Measurements from ENCODE around the gene MEX3A. TPM values are rescaled to one million over a fixed set of nuclear protein-coding genes. Genes with fewer than 3 reads are reported as not detected.

The MEX3A gene
- total RNA-seq, 1 experiment from 2014 or later, result 79.1 TPM

DNA sequence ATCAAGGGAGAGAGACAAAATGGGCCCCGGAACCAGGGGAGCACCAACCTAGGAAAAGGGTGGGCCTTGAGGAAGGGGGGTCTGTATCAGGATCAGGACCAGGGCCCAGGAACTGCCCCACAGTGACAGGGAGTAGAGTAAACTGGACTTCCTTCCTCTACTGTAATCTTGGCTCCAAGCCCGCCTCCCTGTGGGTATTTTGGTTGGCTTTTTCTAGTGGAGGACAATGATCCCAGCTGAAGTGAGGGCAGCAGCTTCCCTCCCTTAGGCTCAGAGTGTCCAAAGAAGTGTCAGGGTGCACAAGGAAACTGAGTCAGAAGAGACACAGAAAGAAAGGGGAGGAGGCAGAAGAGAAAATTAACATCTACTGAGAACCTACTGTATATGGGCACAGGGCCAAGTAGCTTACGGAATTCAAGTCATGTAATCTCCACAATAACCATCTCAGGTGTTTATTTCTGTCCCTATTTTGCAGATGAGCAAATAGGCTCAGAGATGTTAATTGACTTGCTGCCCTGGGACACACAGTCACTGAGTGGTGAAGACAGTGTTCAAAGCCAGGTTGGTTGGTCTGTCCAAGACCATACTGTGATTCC lies 33.5 kb downstream of the MEX3A start (continued):
- TF ChIP-seq, protein P1, sequence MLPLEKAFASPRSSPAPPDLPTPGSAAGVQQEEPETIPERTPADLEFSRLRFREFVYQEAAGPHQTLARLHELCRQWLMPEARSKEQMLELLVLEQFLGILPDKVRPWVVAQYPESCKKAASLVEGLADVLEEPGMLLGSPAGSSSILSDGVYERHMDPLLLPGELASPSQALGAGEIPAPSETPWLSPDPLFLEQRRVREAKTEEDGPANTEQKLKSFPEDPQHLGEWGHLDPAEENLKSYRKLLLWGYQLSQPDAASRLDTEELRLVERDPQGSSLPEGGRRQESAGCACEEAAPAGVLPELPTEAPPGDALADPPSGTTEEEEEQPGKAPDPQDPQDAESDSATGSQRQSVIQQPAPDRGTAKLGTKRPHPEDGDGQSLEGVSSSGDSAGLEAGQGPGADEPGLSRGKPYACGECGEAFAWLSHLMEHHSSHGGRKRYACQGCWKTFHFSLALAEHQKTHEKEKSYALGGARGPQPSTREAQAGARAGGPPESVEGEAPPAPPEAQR (CRISPR knock-in tag; IDR thresholded peaks at IDR 0.05), result no peak
- TF ChIP-seq, protein P2, sequence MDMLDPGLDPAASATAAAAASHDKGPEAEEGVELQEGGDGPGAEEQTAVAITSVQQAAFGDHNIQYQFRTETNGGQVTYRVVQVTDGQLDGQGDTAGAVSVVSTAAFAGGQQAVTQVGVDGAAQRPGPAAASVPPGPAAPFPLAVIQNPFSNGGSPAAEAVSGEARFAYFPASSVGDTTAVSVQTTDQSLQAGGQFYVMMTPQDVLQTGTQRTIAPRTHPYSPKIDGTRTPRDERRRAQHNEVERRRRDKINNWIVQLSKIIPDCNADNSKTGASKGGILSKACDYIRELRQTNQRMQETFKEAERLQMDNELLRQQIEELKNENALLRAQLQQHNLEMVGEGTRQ (CRISPR knock-in tag; IDR thresholded peaks at IDR 0.05), result no peak
- TF ChIP-seq, protein P3, sequence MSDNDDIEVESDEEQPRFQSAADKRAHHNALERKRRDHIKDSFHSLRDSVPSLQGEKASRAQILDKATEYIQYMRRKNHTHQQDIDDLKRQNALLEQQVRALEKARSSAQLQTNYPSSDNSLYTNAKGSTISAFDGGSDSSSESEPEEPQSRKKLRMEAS (CRISPR knock-in tag; IDR thresholded peaks at IDR 0.05), result no peak
- TF ChIP-seq NFE2L1 (CRISPR knock-in tag; IDR thresholded peaks at IDR 0.05) (no peak), FOXP1 (CRISPR knock-in tag; IDR thresholded peaks at IDR 0.05; ENCODE audit: borderline replicate concordance) (no peak), ZNF423 (CRISPR knock-in tag; IDR thresholded peaks at IDR 0.05) (no peak), CREM (CRISPR knock-in tag; IDR thresholded peaks at IDR 0.05) (no peak)
- TF ChIP-seq, protein P4, sequence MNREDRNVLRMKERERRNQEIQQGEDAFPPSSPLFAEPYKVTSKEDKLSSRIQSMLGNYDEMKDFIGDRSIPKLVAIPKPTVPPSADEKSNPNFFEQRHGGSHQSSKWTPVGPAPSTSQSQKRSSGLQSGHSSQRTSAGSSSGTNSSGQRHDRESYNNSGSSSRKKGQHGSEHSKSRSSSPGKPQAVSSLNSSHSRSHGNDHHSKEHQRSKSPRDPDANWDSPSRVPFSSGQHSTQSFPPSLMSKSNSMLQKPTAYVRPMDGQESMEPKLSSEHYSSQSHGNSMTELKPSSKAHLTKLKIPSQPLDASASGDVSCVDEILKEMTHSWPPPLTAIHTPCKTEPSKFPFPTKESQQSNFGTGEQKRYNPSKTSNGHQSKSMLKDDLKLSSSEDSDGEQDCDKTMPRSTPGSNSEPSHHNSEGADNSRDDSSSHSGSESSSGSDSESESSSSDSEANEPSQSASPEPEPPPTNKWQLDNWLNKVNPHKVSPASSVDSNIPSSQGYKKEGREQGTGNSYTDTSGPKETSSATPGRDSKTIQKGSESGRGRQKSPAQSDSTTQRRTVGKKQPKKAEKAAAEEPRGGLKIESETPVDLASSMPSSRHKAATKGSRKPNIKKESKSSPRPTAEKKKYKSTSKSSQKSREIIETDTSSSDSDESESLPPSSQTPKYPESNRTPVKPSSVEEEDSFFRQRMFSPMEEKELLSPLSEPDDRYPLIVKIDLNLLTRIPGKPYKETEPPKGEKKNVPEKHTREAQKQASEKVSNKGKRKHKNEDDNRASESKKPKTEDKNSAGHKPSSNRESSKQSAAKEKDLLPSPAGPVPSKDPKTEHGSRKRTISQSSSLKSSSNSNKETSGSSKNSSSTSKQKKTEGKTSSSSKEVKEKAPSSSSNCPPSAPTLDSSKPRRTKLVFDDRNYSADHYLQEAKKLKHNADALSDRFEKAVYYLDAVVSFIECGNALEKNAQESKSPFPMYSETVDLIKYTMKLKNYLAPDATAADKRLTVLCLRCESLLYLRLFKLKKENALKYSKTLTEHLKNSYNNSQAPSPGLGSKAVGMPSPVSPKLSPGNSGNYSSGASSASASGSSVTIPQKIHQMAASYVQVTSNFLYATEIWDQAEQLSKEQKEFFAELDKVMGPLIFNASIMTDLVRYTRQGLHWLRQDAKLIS (CRISPR knock-in tag; IDR thresholded peaks at IDR 0.05; ENCODE audit: borderline replicate concordance), result no peak
- TF ChIP-seq, protein P5, sequence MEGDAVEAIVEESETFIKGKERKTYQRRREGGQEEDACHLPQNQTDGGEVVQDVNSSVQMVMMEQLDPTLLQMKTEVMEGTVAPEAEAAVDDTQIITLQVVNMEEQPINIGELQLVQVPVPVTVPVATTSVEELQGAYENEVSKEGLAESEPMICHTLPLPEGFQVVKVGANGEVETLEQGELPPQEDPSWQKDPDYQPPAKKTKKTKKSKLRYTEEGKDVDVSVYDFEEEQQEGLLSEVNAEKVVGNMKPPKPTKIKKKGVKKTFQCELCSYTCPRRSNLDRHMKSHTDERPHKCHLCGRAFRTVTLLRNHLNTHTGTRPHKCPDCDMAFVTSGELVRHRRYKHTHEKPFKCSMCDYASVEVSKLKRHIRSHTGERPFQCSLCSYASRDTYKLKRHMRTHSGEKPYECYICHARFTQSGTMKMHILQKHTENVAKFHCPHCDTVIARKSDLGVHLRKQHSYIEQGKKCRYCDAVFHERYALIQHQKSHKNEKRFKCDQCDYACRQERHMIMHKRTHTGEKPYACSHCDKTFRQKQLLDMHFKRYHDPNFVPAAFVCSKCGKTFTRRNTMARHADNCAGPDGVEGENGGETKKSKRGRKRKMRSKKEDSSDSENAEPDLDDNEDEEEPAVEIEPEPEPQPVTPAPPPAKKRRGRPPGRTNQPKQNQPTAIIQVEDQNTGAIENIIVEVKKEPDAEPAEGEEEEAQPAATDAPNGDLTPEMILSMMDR (IDR thresholded peaks at IDR 0.05), result no peak

DNA sequence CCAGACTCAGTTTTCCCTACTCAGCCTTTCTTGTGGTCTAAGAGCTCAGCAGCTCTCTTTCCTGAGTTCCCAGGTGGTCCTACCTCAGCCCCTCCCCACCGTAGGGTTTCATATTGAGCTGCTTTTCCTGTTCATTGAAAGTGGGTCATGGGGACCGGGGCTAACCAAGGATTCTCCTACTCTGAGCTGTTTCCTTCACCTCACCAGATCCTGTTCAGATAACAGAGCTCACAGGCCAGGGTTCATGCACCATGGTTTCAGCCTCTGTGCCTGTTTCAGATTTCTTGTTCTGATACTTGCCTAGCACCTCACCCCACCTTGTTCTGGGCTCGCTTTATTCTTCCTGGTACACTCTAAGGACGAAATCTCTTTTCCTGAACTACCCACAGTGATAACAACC lies 37.2 kb downstream of the MEX3A start:
- no peaks in the 10 kb centered on the region for H3K9me3 Mint-ChIP-seq
- H3K4me1 Mint-ChIP-seq, result no peaks in the 10 kb centered on the region
- ChIA-PET POLR2A (interaction anchor here (1.7 kb wide), 1 partner anchor 16 kb away, joined by 4 read pairs; the partner anchor contains the start of gene RAB25), CTCF (interaction anchor here (1.0 to 2.2 kb wide), 3 partner anchors 19 to 107 kb away, joined by 3 to 7 read pairs (median 4); no protein-coding TSS in a partner anchor)
- H3K36me3 Mint-ChIP-seq, result peaks cover 40% of the 10 kb centered on the region
- ATAC-seq (no peak), DNase-seq (ENCODE audit: low spot score) (no peak)
- H3K27me3 Mint-ChIP-seq (ENCODE audit: low read depth), result no peaks in the 10 kb centered on the region
- H3K4me3 Mint-ChIP-seq, result no peak overlapping the region
- no peak overlapping the region for H3K27ac Mint-ChIP-seq
- TF ChIP-seq GRHL2 (CRISPR knock-in tag; IDR thresholded peaks at IDR 0.05; ENCODE audit: insufficient replicate concordance, severe bottlenecking), result no peak
- TF ChIP-seq ZNF317 (CRISPR knock-in tag; IDR thresholded peaks at IDR 0.05; ENCODE audit: borderline replicate concordance, low read depth), result no peak
- no peak for TF ChIP-seq HMGA2 (CRISPR knock-in tag; IDR thresholded peaks at IDR 0.05)
- no peak for TF ChIP-seq CREB1 (CRISPR knock-in tag; IDR thresholded peaks at IDR 0.05)
- TF ChIP-seq CREM (CRISPR knock-in tag; IDR thresholded peaks at IDR 0.05), result no peak
- TF ChIP-seq, protein P6, sequence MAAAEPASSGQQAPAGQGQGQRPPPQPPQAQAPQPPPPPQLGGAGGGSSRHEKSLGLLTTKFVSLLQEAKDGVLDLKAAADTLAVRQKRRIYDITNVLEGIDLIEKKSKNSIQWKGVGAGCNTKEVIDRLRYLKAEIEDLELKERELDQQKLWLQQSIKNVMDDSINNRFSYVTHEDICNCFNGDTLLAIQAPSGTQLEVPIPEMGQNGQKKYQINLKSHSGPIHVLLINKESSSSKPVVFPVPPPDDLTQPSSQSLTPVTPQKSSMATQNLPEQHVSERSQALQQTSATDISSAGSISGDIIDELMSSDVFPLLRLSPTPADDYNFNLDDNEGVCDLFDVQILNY (CRISPR knock-in tag; IDR thresholded peaks at IDR 0.05), result no peak
- TF ChIP-seq NFE2L1 (CRISPR knock-in tag; IDR thresholded peaks at IDR 0.05), result no peak
- TF ChIP-seq, protein P7, sequence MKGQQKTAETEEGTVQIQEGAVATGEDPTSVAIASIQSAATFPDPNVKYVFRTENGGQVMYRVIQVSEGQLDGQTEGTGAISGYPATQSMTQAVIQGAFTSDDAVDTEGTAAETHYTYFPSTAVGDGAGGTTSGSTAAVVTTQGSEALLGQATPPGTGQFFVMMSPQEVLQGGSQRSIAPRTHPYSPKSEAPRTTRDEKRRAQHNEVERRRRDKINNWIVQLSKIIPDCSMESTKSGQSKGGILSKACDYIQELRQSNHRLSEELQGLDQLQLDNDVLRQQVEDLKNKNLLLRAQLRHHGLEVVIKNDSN (CRISPR knock-in tag; IDR thresholded peaks at IDR 0.05), result no peak
- no peak for TF ChIP-seq TP53 (CRISPR knock-in tag; IDR thresholded peaks at IDR 0.05)
- no peak for TF ChIP-seq FOXJ3 (CRISPR knock-in tag; IDR thresholded peaks at IDR 0.05; ENCODE audit: borderline replicate concordance)
- TF ChIP-seq, protein P8, sequence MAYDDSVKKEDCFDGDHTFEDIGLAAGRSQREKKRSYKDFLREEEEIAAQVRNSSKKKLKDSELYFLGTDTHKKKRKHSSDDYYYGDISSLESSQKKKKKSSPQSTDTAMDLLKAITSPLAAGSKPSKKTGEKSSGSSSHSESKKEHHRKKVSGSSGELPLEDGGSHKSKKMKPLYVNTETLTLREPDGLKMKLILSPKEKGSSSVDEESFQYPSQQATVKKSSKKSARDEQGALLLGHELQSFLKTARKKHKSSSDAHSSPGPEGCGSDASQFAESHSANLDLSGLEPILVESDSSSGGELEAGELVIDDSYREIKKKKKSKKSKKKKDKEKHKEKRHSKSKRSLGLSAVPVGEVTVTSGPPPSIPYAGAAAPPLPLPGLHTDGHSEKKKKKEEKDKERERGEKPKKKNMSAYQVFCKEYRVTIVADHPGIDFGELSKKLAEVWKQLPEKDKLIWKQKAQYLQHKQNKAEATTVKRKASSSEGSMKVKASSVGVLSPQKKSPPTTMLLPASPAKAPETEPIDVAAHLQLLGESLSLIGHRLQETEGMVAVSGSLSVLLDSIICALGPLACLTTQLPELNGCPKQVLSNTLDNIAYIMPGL (CRISPR knock-in tag; IDR thresholded peaks at IDR 0.05), result no peak
- TF ChIP-seq ZBTB21 (CRISPR knock-in tag; IDR thresholded peaks at IDR 0.05; ENCODE audit: borderline replicate concordance), result no peak
- no peak for TF ChIP-seq ZNF416 (CRISPR knock-in tag; IDR thresholded peaks at IDR 0.05)
- TF ChIP-seq, protein P9, sequence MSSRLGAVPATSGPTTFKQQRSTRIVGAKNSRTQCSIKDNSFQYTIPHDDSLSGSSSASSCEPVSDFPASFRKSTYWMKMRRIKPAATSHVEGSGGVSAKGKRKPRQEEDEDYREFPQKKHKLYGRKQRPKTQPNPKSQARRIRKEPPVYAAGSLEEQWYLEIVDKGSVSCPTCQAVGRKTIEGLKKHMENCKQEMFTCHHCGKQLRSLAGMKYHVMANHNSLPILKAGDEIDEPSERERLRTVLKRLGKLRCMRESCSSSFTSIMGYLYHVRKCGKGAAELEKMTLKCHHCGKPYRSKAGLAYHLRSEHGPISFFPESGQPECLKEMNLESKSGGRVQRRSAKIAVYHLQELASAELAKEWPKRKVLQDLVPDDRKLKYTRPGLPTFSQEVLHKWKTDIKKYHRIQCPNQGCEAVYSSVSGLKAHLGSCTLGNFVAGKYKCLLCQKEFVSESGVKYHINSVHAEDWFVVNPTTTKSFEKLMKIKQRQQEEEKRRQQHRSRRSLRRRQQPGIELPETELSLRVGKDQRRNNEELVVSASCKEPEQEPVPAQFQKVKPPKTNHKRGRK (CRISPR knock-in tag; IDR thresholded peaks at IDR 0.05; ENCODE audit: borderline replicate concordance), result no peak

Data from WTC11 (cell line).